Left colon (tissue), 2 donors: ENCODE measurements around the gene LRRC37B. TPM values are rescaled to one million over a fixed set of nuclear protein-coding genes. Genes with fewer than 3 reads are reported as not detected.
"Not testable (repeated sequence)": the region's sequence is repeated elsewhere in the genome, so short reads cannot be mapped to it uniquely, and the experiment has no call there.

Experiments used
- ATAC-seq: fragments of 200-7000 bp; cut with Tn5 transposase; one replicate; pipeline ENCODE4 v1.9.1; 2020; ENCODE audit warnings: mild to moderate bottlenecking, moderate library complexity
- DNase-seq, 2 donors: peaks; one replicate each; pipeline ENCODE4 v3.0.0-alpha.2; 2020
- intact Hi-C, 2 donors: fragments of 100-400 bp; cut with DNase I in 1 of 2; cut with micrococcal nuclease in 1 of 2; formaldehyde crosslinking; loops; one replicate each; pipeline versions ENCODE4 v1.11.2 to v1.14.0; 2022; cut with DNase I, micrococcal nuclease
- total RNA-seq, 2 donors: library from RNA; stranded (reverse); fragmentation: NEBNext Ultra II Directional; extraction: Animal tissue kit (Norgen Biotek cat#: 25700); gene quantifications; one replicate each; pipeline ENCODE4 v1.2.1, GENCODE V29; 2021
- donor health status: DM: no; HTN: no; CAD: no.
- donor health status: DM: yes; HTN: yes; CAD: no.

The LRRC37B gene
- total RNA-seq, 2 donors from 2014 or later = 11.3 to 14.2 TPM

DNA sequence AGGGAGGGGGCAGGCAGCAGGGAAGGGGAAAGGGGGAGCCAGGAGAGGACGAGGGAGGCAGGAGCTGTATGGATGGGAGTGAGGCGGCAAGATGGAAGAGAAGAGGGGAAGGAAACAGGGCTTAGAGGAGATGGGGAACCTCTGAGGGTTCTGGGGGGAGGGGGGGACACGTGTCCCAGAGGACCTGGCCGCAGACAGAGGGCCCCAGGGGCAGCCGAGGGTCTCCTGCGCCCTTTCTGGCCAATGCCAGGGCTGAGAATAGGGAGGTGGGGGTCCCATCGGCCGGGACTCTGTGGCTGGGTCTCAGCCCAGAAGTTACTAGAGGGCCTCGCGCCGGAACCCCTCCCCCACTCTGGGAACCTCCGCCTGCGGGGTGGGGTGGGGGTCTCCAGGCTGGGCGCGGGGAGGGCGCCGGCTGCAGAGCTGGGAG lies 76.4 kb downstream of the LRRC37B start:
- DNase-seq = not testable (repeated sequence)
- ATAC-seq = peak; percentile 29

DNA sequence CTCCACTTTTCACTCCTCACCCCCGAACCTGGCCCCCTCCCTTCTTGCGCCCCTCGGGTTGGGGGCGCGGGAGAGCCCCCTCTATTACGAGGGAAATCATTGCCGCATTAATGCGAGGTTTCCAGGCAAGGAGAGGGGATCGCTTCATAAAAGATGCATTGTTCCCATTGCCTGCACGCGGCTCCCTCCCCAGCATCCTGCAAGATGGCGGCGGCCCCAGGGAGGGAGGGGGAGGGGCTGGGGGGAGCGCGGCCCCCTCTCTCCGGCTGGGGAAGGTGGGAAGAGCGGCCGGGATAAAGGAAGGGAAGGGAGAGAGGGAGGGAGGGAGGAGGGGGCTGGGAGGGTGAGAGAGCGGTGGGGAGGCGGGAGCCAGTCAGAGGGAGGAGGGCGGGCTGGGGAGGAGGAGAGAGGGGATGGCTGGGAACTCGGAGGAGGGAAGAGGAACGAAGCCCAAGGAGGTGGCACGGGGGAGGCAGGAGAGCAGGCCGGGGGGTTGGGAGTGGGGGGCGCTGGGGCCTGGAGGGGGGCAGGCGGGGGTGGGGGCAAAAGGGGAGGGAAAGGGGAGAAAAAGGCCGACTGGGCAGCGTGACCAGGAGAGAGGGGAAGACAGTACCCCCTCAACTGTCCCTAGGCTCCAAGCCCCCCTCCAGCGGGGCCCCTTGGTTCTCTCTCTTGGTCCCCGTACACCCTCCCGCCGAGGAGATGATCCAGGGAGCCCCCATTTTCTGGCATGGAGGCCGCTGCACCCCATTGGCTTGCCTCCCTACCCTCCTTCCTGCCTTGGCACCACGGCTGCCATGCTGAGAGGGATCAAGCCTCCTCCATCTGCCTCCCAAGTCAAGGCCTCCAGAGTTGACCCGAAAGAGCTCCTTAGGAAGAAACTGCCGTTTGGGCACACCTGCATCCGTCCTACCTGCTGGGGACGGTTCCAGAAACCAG lies 77.1 kb downstream of the LRRC37B start:
- intact Hi-C loops = not testable (repeated sequence)

More for the DNA sequence above, 76.4 kb downstream of the LRRC37B start:
- intact Hi-C loops = not testable (repeated sequence)

DNA sequence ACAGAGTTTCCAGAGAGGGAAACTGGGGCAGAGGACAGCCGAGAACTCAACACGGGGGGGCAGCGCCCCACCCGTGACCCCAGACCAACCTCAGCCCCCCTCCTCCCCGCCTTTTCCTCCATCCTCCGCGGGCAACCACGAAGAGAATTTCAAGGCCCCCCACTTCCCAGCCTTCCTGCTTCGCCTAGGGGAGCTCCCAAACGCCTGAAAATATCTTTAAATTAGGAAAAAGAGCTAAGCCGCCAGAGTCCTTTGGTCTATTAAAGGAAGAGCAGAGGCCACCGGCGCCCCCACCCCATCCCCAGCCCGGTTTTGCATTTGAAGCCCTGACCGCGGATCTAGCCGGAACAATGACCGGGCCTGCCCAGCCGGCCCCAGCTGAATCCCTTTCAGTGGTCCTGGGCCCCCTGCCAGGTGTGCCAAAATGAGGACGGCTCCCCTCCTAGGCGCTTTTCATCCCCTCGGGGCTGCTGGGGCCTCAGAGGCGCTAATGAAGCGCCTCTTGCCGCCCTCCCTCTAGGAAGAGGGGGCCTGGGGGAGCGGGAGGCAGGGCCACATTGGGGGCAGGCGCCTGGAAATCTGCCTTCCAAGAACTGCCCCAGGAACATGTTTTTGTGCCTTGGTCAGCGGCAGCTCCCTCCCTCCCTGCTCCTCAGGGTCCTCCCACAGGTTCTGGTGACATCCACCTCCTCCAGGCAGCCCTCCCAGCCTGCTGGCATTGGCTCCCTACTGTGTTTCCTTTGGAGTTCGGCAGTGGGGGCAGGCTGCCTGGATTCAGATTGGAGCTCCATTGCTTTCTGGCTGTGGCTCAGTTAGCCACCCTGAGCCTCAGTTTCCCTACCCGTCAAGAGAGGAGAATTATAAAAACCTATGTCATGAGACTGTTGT lies 78.0 kb downstream of the LRRC37B start:
- not testable (repeated sequence) for ATAC-seq, DNase-seq

More for the DNA sequence above, 77.1 kb downstream of the LRRC37B start:
- not testable (repeated sequence) for DNase-seq
- ATAC-seq = peak; percentile 73

DNA sequence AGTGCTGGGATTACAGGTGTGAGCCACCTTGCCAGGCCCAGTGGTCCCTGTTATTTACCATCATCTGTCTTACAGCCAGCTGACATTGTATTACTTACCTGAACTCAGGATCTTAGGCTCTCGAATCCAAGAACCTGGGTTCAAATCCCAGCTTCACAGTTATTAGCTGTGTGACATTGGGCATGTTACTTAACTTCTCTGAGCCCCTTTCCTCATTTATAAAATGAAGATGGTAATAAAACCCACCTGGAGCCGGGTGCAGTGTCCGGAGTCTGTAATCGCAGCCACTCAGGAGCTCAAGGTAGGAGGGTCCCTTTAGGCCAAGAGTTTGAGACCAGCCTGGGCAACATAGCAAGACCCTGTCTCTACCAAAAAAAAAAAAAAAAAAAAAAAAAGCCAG lies 79.7 kb downstream of the LRRC37B start:
- ATAC-seq, intact Hi-C loops, DNase-seq: not testable (repeated sequence)

More for the DNA sequence above, 78.0 kb downstream of the LRRC37B start:
- intact Hi-C loops = not testable (repeated sequence)

DNA sequence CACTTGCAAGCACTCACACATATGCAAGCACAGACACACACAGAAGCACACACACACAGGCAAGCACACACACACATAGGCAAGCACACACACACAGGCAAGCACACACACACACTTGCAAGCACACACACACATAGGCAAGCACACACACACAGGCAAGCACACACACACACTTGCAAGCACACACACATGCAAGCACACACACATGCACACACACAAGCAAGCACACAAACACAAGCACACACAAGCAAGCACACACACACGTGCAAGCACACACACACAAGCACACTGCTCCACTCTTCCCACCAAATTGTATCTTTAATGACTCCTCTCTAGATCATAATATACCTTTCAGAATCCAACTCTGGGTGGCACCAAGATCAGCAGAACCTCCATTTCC lies 84.9 kb downstream of the LRRC37B start:
- intact Hi-C loops, ATAC-seq: not testable (repeated sequence)

DNA sequence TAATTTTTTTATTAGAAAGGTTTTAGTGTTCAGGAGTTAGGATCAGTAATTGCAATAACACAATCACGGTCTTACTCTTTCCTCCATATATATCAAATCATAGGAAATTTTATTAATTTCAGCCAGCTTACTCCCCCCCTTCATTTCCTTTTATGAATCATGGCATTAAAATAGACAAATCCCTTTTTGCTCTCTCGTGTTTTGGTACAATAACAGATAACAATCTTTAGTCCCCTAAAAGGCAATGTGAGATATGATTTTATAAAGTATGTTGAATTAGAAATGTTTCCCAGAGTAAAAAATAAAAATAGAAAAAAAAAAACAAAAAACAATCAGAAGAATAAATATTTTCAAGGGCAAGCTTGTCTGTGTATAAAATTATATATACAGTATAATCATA lies 92.5 kb downstream of the LRRC37B start:
- DNase-seq = no peak
- no peak for ATAC-seq
- intact Hi-C loops = no loop called here

More for the DNA sequence above, 84.9 kb downstream of the LRRC37B start:
- DNase-seq = not testable (repeated sequence)

DNA sequence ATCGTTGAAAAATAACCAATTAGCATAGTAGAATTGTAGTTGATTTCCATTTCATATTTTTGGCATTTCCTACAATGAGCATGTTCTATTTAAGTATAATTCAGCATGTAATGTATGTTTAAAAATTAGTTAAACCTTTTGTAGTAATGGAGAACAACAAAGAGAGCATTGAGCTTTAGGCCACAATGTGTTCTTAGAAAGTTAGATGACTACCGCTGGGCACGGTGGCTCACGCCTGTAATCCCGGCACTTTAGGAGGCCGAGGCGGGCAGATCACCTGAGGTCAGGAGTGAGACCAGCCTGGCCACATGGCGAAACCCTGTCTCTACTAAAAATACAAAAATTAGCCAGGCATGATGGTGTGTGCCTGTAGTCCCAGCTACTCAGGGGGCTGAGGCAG lies 93.1 kb downstream of the LRRC37B start:
- ATAC-seq, intact Hi-C loops, DNase-seq: not testable (repeated sequence)

DNA sequence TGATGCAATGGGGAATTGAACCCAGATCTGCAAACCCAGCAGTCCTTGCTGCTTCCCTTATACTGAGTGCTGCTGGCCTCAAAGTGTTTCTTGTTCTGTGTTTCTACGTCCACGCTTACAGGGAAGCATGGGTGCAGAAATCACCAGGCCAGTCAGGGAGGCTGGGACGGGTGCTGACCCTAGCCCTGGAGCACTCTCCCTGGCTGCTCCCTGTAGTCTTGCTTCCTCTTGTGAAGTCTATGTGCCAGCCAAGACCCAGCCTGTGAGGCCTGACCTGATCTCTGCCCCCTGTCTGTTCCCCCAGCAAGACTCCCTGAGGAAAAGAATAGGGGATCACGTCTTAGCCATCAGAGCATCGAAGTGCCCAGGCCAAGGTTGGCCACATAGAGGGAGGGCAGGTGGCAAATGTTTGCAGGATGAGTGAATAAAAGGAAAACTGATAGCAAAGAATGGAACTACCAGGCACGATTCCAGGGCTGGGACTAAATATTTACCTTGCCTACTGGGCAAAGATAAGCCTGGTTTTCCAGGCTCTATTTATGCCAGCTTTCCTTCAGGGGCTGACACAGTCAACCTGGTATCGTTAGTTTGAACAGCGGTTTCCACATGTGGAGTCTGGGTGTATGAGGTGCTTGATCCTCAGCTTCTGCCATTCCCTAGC lies 93.9 kb downstream of the LRRC37B start:
- ATAC-seq (peak; percentile 89), DNase-seq (peak in 1 of 2 donors; percentile 44)
- intact Hi-C loops = no loop called here

DNA sequence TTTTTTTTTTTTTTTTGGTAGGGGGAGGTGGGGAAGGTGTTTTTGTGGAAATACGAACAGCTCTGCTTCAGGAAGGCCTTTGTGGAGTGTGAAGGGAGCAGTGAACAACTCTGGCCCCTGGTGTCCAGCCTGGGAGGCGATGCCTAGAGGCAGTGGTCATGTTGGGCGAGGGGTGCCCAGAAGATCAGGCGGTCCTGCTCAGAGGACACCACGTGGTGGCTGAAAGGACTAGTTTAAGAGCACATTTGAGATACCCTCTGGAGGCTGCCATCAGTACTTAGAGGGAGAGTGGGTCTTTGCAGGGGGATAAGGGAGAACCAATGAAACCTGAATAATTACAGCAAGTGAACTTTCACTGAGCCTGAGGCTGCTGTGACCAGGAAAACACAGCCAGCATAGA lies 95.0 kb downstream of the LRRC37B start:
- intact Hi-C loops = no loop called here
- ATAC-seq (no peak), DNase-seq (no peak)

DNA sequence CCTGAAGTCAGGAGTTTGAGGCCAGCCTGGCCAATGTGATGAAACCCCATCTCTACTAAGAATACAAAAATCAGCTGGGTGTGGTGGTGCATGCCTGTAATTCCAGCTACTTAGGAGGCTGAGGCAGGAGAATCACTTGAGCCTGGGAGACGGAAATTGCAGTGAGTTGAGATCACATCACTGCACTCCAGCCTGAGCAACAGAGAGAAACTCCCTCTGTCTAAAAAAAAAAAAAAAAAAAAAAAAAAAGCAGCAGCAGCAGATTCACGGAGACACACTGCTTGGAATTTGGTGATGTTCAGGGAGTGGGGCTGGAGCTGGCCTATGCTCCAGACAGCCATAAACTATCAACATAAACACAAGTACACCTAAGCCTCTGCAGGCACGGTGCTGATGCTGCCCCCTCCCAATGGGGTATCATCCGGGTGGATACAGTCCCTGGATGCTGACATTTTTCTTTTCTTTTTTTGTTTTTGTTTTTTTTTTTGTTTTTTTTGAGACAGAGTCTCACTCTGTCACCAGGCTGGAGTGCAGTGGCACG lies 95.5 kb downstream of the LRRC37B start:
- intact Hi-C loops = no loop called here
- DNase-seq (no peak), ATAC-seq (no peak)

Other genes starting within 250 kb of the LRRC37B start
- gene COPRS, start 148.1 kb upstream of the LRRC37B start, total RNA-seq = 10 to 100 TPM; 15.9 to 23.6 TPM
- gene UTP6, start 105.7 kb upstream of the LRRC37B start, total RNA-seq = 10 to 100 TPM; 36.4 to 37.0 TPM
- 10 to 100 TPM; 21.7 to 23.0 TPM for gene SUZ12, start 70.4 kb upstream of the LRRC37B start, total RNA-seq
- gene RHOT1, start 135.1 kb downstream of the LRRC37B start, total RNA-seq = 10 to 100 TPM; 23.0 to 23.1 TPM